CD4-positive, alpha-beta T cell treated with Interleukin-17A for 4 hours (primary cell): ENCODE results near the gene SPACA4.
"Not testable (repeated sequence)": the region's sequence is repeated elsewhere in the genome, so short reads cannot be mapped to it uniquely, and the experiment has no call there.

Source experiments
- DNase-seq: peaks from one replicate; pipeline ENCODE4 v3.0.0-alpha.2; 2020; ENCODE audit warnings: mixed read lengths

The SPACA4 gene

GRCh38 chr19:48619692-48620585, 13.4 kb downstream of the SPACA4 start:
- DNase-seq: no peak

- DNase-seq: no peak
Observed at GRCh38 chr19:48623556-48624066, 17.1 kb downstream of the SPACA4 start.

GRCh38 chr19:48624067-48624594, 17.6 kb downstream of the SPACA4 start:
- DNase-seq: peak; percentile 98

GRCh38 chr19:48624791-48625723, 18.5 kb downstream of the SPACA4 start:
- no peak for DNase-seq

GRCh38 chr19:48625891-48626327, 19.4 kb downstream of the SPACA4 start:
- DNase-seq: no peak

GRCh38 chr19:48627201-48627864, 20.8 kb downstream of the SPACA4 start:
- peak; percentile 55 for DNase-seq

- no peak for DNase-seq
Observed at GRCh38 chr19:48627865-48628314, 21.3 kb downstream of the SPACA4 start.

GRCh38 chr19:48628486-48629296, 22.1 kb downstream of the SPACA4 start:
- DNase-seq: no peak

GRCh38 chr19:48629297-48629598, 22.7 kb downstream of the SPACA4 start:
- DNase-seq: no peak

GRCh38 chr19:48629599-48630295, 23.2 kb downstream of the SPACA4 start:
- no peak for DNase-seq

- DNase-seq: no peak
Observed at GRCh38 chr19:48630296-48631063, 23.9 kb downstream of the SPACA4 start.

GRCh38 chr19:48631225-48631624, 24.7 kb downstream of the SPACA4 start:
- DNase-seq: no peak

GRCh38 chr19:48632286-48632685, 25.7 kb downstream of the SPACA4 start:
- not testable (repeated sequence) for DNase-seq

- no peak for DNase-seq
Observed at GRCh38 chr19:48632692-48633147, 26.2 kb downstream of the SPACA4 start.

GRCh38 chr19:48633148-48634035, 26.9 kb downstream of the SPACA4 start:
- no peak for DNase-seq

- no peak for DNase-seq
Observed at GRCh38 chr19:48634036-48634342, 27.4 kb downstream of the SPACA4 start.

- DNase-seq: peak; percentile 96
Observed at GRCh38 chr19:48634424-48635262, 28.1 kb downstream of the SPACA4 start.
